Activated CD8-positive, alpha-beta memory T cell treated with anti-CD3 and anti-CD28 coated beads, Interleukin-2, amount 10 ng/mL, durations not matched to agents 7 days and 5 days (primary cell): Measurements from ENCODE around the gene UNKL. TPM values are rescaled to one million over a fixed set of nuclear protein-coding genes. Genes with fewer than 3 reads are reported as not detected.

Experiments used
- ATAC-seq: fragments of 150-1000 bp; cut with Tn5 transposase; one replicate; pipeline ENCODE4 v1.10.0; 2021; ENCODE audit warnings: moderate library complexity
- CTCF ChIA-PET: fragments of 350-600 bp; sonication (Branson Sonifier 250); formaldehyde crosslinking; loops from one replicate; lab custom pipeline; 2021; ENCODE audit warnings: antibody characterized with exemption; lab: Charles Lee
- DNase-seq: peaks from one replicate; pipeline ENCODE4 v3.0.0-alpha.2; 2020
- H3K27ac Mint-ChIP-seq: one replicate; pipeline ENCODE4 v1.8.0; 2021; ENCODE audit warnings: mild to moderate bottlenecking, mixed read lengths
- H3K27me3 Mint-ChIP-seq: one replicate; pipeline ENCODE4 v1.8.0; 2021; ENCODE audit warnings: mixed read lengths
- H3K36me3 Mint-ChIP-seq: one replicate; pipeline ENCODE4 v1.8.0; 2021; ENCODE audit warnings: mild to moderate bottlenecking, mixed read lengths
- H3K4me1 Mint-ChIP-seq: one replicate; pipeline ENCODE4 v1.8.0; 2021; ENCODE audit warnings: mixed read lengths
- H3K4me3 Mint-ChIP-seq: one replicate; pipeline ENCODE4 v1.8.0; 2021; ENCODE audit warnings: mild to moderate bottlenecking, moderate library complexity, mixed read lengths
- H3K9me3 Mint-ChIP-seq: one replicate; pipeline ENCODE4 v1.8.0; 2022; ENCODE audit warnings: low read depth, mixed read lengths
- total RNA-seq, 2 experiments: library from RNA; stranded (reverse); gene quantifications; one replicate each; pipeline ENCODE4 v1.2.3, GENCODE V29; 2021

UNKL gene
- total RNA-seq, 2 experiments from 2014 or later = 30.1 to 43.0 TPM

GRCh38 chr16:1313721-1314369, 100.7 kb downstream of the UNKL start:
- no peaks in the 10 kb centered on the region for H3K9me3 Mint-ChIP-seq
- H3K27me3 Mint-ChIP-seq = no peaks in the 10 kb centered on the region
- no peak overlapping the region for H3K27ac Mint-ChIP-seq
- no peak overlapping the region for H3K4me3 Mint-ChIP-seq
- H3K36me3 Mint-ChIP-seq = peaks cover 48% of the 10 kb centered on the region
- peaks cover 32% of the 10 kb centered on the region for H3K4me1 Mint-ChIP-seq
- ATAC-seq (no peak), DNase-seq (no peak)
- CTCF ChIA-PET = no interaction called here

Other genes with a start within 250 kb of the UNKL start
- gene TPSG1, start 189.4 kb downstream of the UNKL start, total RNA-seq = not detected
- not detected for gene TPSB2, start 184.5 kb downstream of the UNKL start, total RNA-seq
- not detected for gene TPSAB1, start 174.0 kb downstream of the UNKL start, total RNA-seq
- not detected for gene TPSD1, start 158.6 kb downstream of the UNKL start, total RNA-seq
- gene UBE2I, start 105.1 kb downstream of the UNKL start, total RNA-seq = 100 to 1,000 TPM; 224 to 253 TPM
- gene BAIAP3, start 81.1 kb downstream of the UNKL start, total RNA-seq = under 1 TPM; 0.45 to 0.53 TPM
- 10 to 100 TPM; 52.9 to 57.8 TPM for gene TSR3, start 62.8 kb downstream of the UNKL start, total RNA-seq
- 10 to 100 TPM; 29.3 to 33.0 TPM for gene GNPTG, start 62.8 kb downstream of the UNKL start, total RNA-seq
- gene UQCC4, start 6.0 kb upstream of the UNKL start, total RNA-seq = 10 to 100 TPM; 15.7 to 18.5 TPM
- under 1 TPM in 1 of 2 experiments, not detected in 1; 0.33 TPM for gene PERCC1, start 16.4 kb upstream of the UNKL start, total RNA-seq
- gene CCDC154, start 29.9 kb upstream of the UNKL start, total RNA-seq = 1 to 10 TPM; 2.0 to 2.9 TPM
- 10 to 100 TPM; 53.0 to 60.5 TPM for gene CLCN7, start 60.3 kb upstream of the UNKL start, total RNA-seq
- gene PTX4, start 74.2 kb upstream of the UNKL start, total RNA-seq = not detected
- gene TELO2, start 78.7 kb upstream of the UNKL start, total RNA-seq = 10 to 100 TPM; 60.7 to 63.8 TPM
- 10 to 100 TPM; 34.7 to 37.1 TPM for gene TMEM204, start 119.0 kb upstream of the UNKL start, total RNA-seq
- 1 to 10 TPM; 6.3 to 8.3 TPM for gene IFT140, start 197.4 kb upstream of the UNKL start, total RNA-seq
- gene CRAMP1, start 197.7 kb upstream of the UNKL start, total RNA-seq = 10 to 100 TPM; 26.8 to 31.1 TPM